H9 (cell line): Measurements from ENCODE around the gene TSPO2. TPM values are rescaled to one million over a fixed set of nuclear protein-coding genes. Genes with fewer than 3 reads are reported as not detected.

Experiments used
- DNase-seq: peaks from one replicate; pipeline ENCODE4 v3.0.0-alpha.2; 2017
- H2AFZ ChIP-seq: one replicate; pipeline ENCODE4 v1.6.1; 2013; ENCODE audit warnings: mild to moderate bottlenecking, low read length, control low read depth, moderate library complexity
- H2AK5ac ChIP-seq: 2 replicates; pipeline ENCODE4 v1.6.1; 2013; ENCODE audit warnings: low read length, control low read depth, mixed read lengths; ENCODE audit not compliant: insufficient read length
- H2BK120ac ChIP-seq: one replicate; pipeline ENCODE4 v1.6.1; 2013; ENCODE audit warnings: low read depth, mild to moderate bottlenecking, low read length, control low read depth, inconsistent platforms; ENCODE audit not compliant: poor library complexity, severe bottlenecking
- H2BK12ac ChIP-seq: 2 replicates; pipeline ENCODE4 v1.6.1; 2013; ENCODE audit warnings: low read length, control low read depth, mixed read lengths, low read depth; ENCODE audit not compliant: insufficient read length
- H2BK15ac ChIP-seq: 2 replicates; pipeline ENCODE4 v1.6.1; 2013; ENCODE audit warnings: low read depth, low read length, control low read depth
- H2BK20ac ChIP-seq: one replicate; pipeline ENCODE4 v1.6.1; 2013; ENCODE audit warnings: low read depth, mild to moderate bottlenecking, low read length, control low read depth, inconsistent platforms; ENCODE audit not compliant: poor library complexity, severe bottlenecking
- H2BK5ac ChIP-seq: 2 replicates; pipeline ENCODE4 v1.6.1; 2013; ENCODE audit warnings: low read length, control low read depth, mixed read lengths; ENCODE audit not compliant: insufficient read length
- H3K14ac ChIP-seq: 2 replicates; pipeline ENCODE4 v1.6.1; 2013; ENCODE audit warnings: low read length, control low read depth; ENCODE audit not compliant: insufficient read depth
- H3K18ac ChIP-seq: 2 replicates; pipeline ENCODE4 v1.6.1; 2013; ENCODE audit warnings: low read depth, mild to moderate bottlenecking, mixed read lengths, low read length, control low read depth; ENCODE audit not compliant: insufficient read length
- H3K23ac ChIP-seq: 2 replicates; pipeline ENCODE4 v1.6.1; 2013; ENCODE audit warnings: low read length, control low read depth, mixed read lengths, low read depth; ENCODE audit not compliant: insufficient read length
- H3K23me2 ChIP-seq: 2 replicates; pipeline ENCODE4 v1.6.1; 2013; ENCODE audit warnings: low read depth, mild to moderate bottlenecking, mixed read lengths, low read length, control low read depth; ENCODE audit not compliant: insufficient read length, poor library complexity, severe bottlenecking
- H3K27ac ChIP-seq: 2 replicates; pipeline ENCODE4 v1.5.1; 2013; ENCODE audit warnings: low read length, control low read depth, mixed read lengths, low read depth; ENCODE audit not compliant: insufficient read length
- H3K27me3 ChIP-seq: 2 replicates; pipeline ENCODE4 v1.6.1; 2013; ENCODE audit warnings: low read length, control low read depth, inconsistent platforms; ENCODE audit not compliant: insufficient read depth
- H3K4ac ChIP-seq: 2 replicates; pipeline ENCODE4 v1.6.1; 2013; ENCODE audit warnings: low read depth, mild to moderate bottlenecking, control low read depth, inconsistent platforms, low read length, moderate library complexity
- H3K4me1 ChIP-seq: 2 replicates; pipeline ENCODE4 v1.6.1; 2013; ENCODE audit warnings: low read length, control low read depth, inconsistent platforms; ENCODE audit not compliant: insufficient read depth
- H3K4me2 ChIP-seq: 2 replicates; pipeline ENCODE4 v1.6.1; 2013; ENCODE audit warnings: low read length, control low read depth, mixed read lengths; ENCODE audit not compliant: insufficient read length, insufficient read depth
- H3K56ac ChIP-seq: 2 replicates; pipeline ENCODE4 v1.6.1; 2013; ENCODE audit warnings: low read depth, mild to moderate bottlenecking, mixed read lengths, low read length, control low read depth; ENCODE audit not compliant: insufficient read length
- H3K79me1 ChIP-seq: 2 replicates; pipeline ENCODE4 v1.6.1; 2013; ENCODE audit warnings: low read depth, mild to moderate bottlenecking, moderate library complexity, low read length, control low read depth, inconsistent platforms; ENCODE audit not compliant: insufficient read depth, poor library complexity, severe bottlenecking
- H3K79me2 ChIP-seq: 2 replicates; pipeline ENCODE4 v1.6.1; 2013; ENCODE audit warnings: low read length, control low read depth, inconsistent platforms; ENCODE audit not compliant: insufficient read depth
- H3K9ac ChIP-seq: 2 replicates; pipeline ENCODE4 v1.6.1; 2013; ENCODE audit warnings: low read length, control low read depth, mixed read lengths; ENCODE audit not compliant: insufficient read length; ENCODE audit errors: extremely low read depth
- H3K9me3 ChIP-seq: one replicate; pipeline ENCODE4 v1.6.1; 2013; ENCODE audit warnings: low read depth, low read length, inconsistent platforms; ENCODE audit not compliant: control insufficient read depth
- H3T11ph ChIP-seq: one replicate; pipeline ENCODE4 v1.6.1; 2013; ENCODE audit warnings: mild to moderate bottlenecking, low read length, control low read depth, inconsistent platforms
- H4K20me1 ChIP-seq: one replicate; pipeline ENCODE4 v1.6.1; 2013; ENCODE audit not compliant: control insufficient read depth, insufficient read length, insufficient read depth
- H4K5ac ChIP-seq: 2 replicates; pipeline ENCODE4 v1.6.1; 2013; ENCODE audit warnings: low read depth, mild to moderate bottlenecking, mixed read lengths, low read length, control low read depth; ENCODE audit not compliant: insufficient read length
- H4K8ac ChIP-seq: replicated peaks from 2 replicates; pipeline ENCODE4 v1.6.1; 2013; ENCODE audit warnings: low read length, control low read depth, mixed read lengths, low read depth; ENCODE audit not compliant: insufficient read length
- H4K91ac ChIP-seq: 2 replicates; pipeline ENCODE4 v1.6.1; 2013; ENCODE audit warnings: low read depth, mild to moderate bottlenecking, moderate library complexity, mixed read lengths, low read length, control low read depth; ENCODE audit not compliant: insufficient read length
- H3K27ac Mint-ChIP-seq, 3 experiments: 2 replicates in 2 of 3; 3 replicates in 1 of 3; pipeline ENCODE4 v1.8.0; 2020 to 2021; ENCODE audit warnings: mixed read lengths in 3 of 3, mild to moderate bottlenecking in 1 of 3, moderate library complexity in 1 of 3
- H3K27me3 Mint-ChIP-seq: 2 replicates; pipeline ENCODE4 v1.8.0; 2021; ENCODE audit warnings: low read depth, mild to moderate bottlenecking, moderate library complexity, mixed read lengths
- H3K36me3 Mint-ChIP-seq, 3 experiments: 2 replicates in 2 of 3; 3 replicates in 1 of 3; pipeline ENCODE4 v1.8.0; 2020 to 2021; ENCODE audit warnings: low read depth in 3 of 3, mixed read lengths in 3 of 3; ENCODE audit not compliant: insufficient read depth in 1 of 3
- H3K4me1 Mint-ChIP-seq, 2 experiments: 2 replicates each; pipeline ENCODE4 v1.8.0; 2020; ENCODE audit warnings: mixed read lengths in 2 of 2
- H3K4me3 Mint-ChIP-seq, 2 experiments: 2 replicates in 1 of 2; 3 replicates in 1 of 2; pipeline ENCODE4 v1.8.0; 2020 to 2021; ENCODE audit warnings: mild to moderate bottlenecking in 2 of 2, mixed read lengths in 2 of 2, moderate library complexity in 1 of 2
- H3K9me3 Mint-ChIP-seq, 2 experiments: 2 replicates in 1 of 2; 3 replicates in 1 of 2; pipeline ENCODE4 v1.8.0; 2020; ENCODE audit warnings: mild to moderate bottlenecking in 2 of 2, mixed read lengths in 2 of 2, moderate library complexity in 1 of 2
- CTCF ChIP-seq: fragments of 200-600 bp; sonication (generic); conservative IDR thresholded peaks from 3 replicates; pipeline ENCODE4 v1.8.0; 2021; ENCODE audit warnings: antibody characterized with exemption, mild to moderate bottlenecking
- WGBS: extraction: QIAGEN DNeasy Blood & Tissue Kit; methylation state at CpG from one replicate; pipeline ENCODE4 v1.1.7; 2013; ENCODE audit warnings: missing lambda C conversion rate, low lambda C conversion rate, mixed read lengths; ENCODE audit not compliant: insufficient read length; ENCODE audit errors: extremely low coverage; 5-methylcytosine and 5-hydroxymethylcytosine counted together
- total RNA-seq: library from RNA; stranded (reverse); gene quantifications from 2 replicates; pipeline ENCODE4 v1.2.1, GENCODE V29; 2021

Gene TSPO2
- total RNA-seq, 1 experiment from 2014 or later = not detected

DNA sequence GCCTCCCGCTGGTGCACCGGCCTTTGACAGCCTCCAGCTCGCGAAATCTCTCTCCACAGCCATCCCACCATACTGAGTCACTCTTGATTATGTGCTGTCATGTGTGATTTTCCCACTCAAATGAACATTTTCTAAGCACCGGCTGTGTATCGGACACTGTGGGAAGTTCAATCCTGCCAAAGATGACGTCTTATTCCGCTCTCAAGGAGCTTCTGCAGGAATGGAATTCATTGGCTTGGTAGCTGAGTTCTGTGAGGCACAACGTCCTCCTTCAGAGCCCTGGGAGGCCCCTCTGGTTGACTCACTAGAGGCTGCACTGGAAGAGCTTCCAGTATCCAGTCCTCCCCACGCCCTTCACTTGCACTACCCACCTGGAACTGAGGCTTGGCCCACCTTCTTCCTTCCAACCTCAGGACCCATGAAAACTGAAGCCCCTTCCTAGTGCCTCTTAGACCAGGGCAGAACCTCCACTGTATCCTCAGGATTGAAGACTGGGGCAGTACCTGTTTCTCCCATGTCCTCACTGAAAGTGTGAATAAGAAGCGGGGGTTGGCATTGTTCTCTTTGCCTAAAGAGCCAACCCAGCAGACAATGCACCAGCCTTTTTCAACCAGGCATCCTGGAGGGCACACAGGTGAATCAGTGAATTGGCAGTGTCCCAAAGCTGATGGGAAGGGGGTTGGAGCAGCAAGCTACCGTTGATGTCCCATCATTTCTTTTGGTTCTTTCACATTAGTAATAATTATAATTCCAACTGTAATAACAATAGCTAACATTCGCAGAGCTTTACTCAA, 5.0 kb upstream of the TSPO2 start:
- Histone ChIP-seq H3K23ac (no peak overlapping the region), H3K4me1 (no peaks in the 10 kb centered on the region), H2BK20ac (no peak overlapping the region), H3K9me3 (no peaks in the 10 kb centered on the region), H3K23me2 (no peaks in the 10 kb centered on the region), H3K4ac (no peak overlapping the region), H2BK5ac (no peak overlapping the region), H3T11ph (no peak overlapping the region), H3K9ac (no peak overlapping the region), H2AFZ (no peak overlapping the region), H2AK5ac (no peak overlapping the region), H2BK12ac (no peak overlapping the region), H3K14ac (no peak overlapping the region), H3K4me2 (no peak overlapping the region), H4K8ac (no peak overlapping the region), H3K56ac (no peak overlapping the region), H2BK15ac (no peak overlapping the region), H4K20me1 (no peaks in the 10 kb centered on the region), H3K18ac (no peak overlapping the region), H3K27ac (no peak overlapping the region), H2BK120ac (no peak overlapping the region), H3K79me2 (no peaks in the 10 kb centered on the region), H4K5ac (no peak overlapping the region), H3K79me1 (no peaks in the 10 kb centered on the region), H3K27me3 (no peaks in the 10 kb centered on the region), H4K91ac (no peak overlapping the region)
- Mint-ChIP-seq H3K4me1 (peaks cover 12 to 13% of the 10 kb centered on the region in 2 experiments), H3K9me3 (no peaks in the 10 kb centered on the region; a peak in 1 of 5 replicates), H3K36me3 (no peaks in the 10 kb centered on the region), H3K4me3 (no peak overlapping the region), H3K27ac (peak overlapping the region in 1 of 3 experiments; percentile 50; a peak in 1 of 7 replicates), H3K27me3 (no peaks in the 10 kb centered on the region)
- TF ChIP-seq CTCF = peak; percentile 17; the same call in 1 of the 3 replicates
- WGBS = no CpG with 5 or more reads among the region's 13 CpGs
- no peak for DNase-seq
